IMR-90 (cell line): ENCODE measurements around the gene SCAMP2. TPM values are rescaled to one million over a fixed set of nuclear protein-coding genes. Genes with fewer than 3 reads are reported as not detected.

Experiments
- ATAC-seq: fragments of 200-7000 bp; cut with Tn5 transposase; 2 replicates; pipeline ENCODE4 v1.9.1; 2020; ENCODE audit warnings: low read depth, mild to moderate bottlenecking, moderate library complexity
- BruUV-seq: library from RNA; stranded (reverse); fragments of 400-500 nt; replicated peaks from 2 replicates; lab custom pipeline; 2021; lab: Mats Ljungman, UMichigan
- CTCF ChIA-PET: fragments of 300-600 bp; formaldehyde crosslinking; extraction: SDS; loops from one replicate; lab custom pipeline; 2021; ENCODE audit warnings: antibody characterized with exemption; lab: Yijun Ruan, JAX
- POLR2A ChIA-PET: fragments of 300-600 bp; sonication (Branson Sonifier 250); formaldehyde crosslinking; loops from one replicate; lab custom pipeline; 2022; ENCODE audit warnings: antibody characterized with exemption; ENCODE audit not compliant: unreplicated experiment; lab: Charles Lee
- DNase-seq: peaks from one replicate; pipeline ENCODE4 v3.0.0; 2013
- H2AFZ ChIP-seq: replicated peaks from 2 replicates; pipeline ENCODE3; 2013; ENCODE audit warnings: low read length, mild to moderate bottlenecking; ENCODE audit not compliant: poor library complexity
- H2AK5ac ChIP-seq: 2 replicates; pipeline ENCODE4 v1.6.1; 2013; ENCODE audit warnings: low read depth, low read length, inconsistent platforms
- H2AK9ac ChIP-seq: replicated peaks from 2 replicates; pipeline ENCODE3; 2013; ENCODE audit warnings: mild to moderate bottlenecking, low read depth, low read length, moderate library complexity; ENCODE audit not compliant: poor library complexity
- H2BK120ac ChIP-seq: 2 replicates; pipeline ENCODE4 v1.6.1; 2013; ENCODE audit warnings: low read depth, low read length, inconsistent platforms
- H2BK15ac ChIP-seq: 3 replicates; pipeline ENCODE4 v1.6.1; 2013; ENCODE audit warnings: low read depth, low read length, inconsistent platforms
- H2BK20ac ChIP-seq: 2 replicates; pipeline ENCODE4 v1.6.1; 2013; ENCODE audit warnings: low read depth, mild to moderate bottlenecking, inconsistent platforms, low read length, moderate library complexity
- H2BK5ac ChIP-seq: 2 replicates; pipeline ENCODE4 v1.6.1; 2013; ENCODE audit warnings: mild to moderate bottlenecking, low read depth, low read length, inconsistent platforms; ENCODE audit not compliant: poor library complexity, severe bottlenecking
- H3K14ac ChIP-seq: replicated peaks from 2 replicates; pipeline ENCODE4 v1.6.1; 2013; ENCODE audit warnings: low read depth, low read length, inconsistent platforms
- H3K18ac ChIP-seq: 2 replicates; pipeline ENCODE4 v1.6.1; 2013; ENCODE audit warnings: low read depth, low read length, control low read depth
- H3K23ac ChIP-seq: 2 replicates; pipeline ENCODE4 v1.6.1; 2013; ENCODE audit warnings: low read depth, low read length, inconsistent platforms
- H3K27ac ChIP-seq: 2 replicates; pipeline ENCODE4 v1.5.1; 2013; ENCODE audit warnings: mild to moderate bottlenecking, control low read depth, low read length; ENCODE audit not compliant: insufficient read depth
- H3K27me3 ChIP-seq: 2 replicates; pipeline ENCODE4 v1.6.1; 2013; ENCODE audit warnings: low read length; ENCODE audit not compliant: control insufficient read depth, insufficient read depth
- H3K36me3 ChIP-seq: 2 replicates; pipeline ENCODE4 v1.6.1; 2013; ENCODE audit warnings: low read length, mixed read lengths; ENCODE audit not compliant: control insufficient read depth, insufficient read depth
- H3K4ac ChIP-seq: 2 replicates; pipeline ENCODE4 v1.6.1; 2013; ENCODE audit warnings: low read depth, low read length, inconsistent platforms
- H3K4me1 ChIP-seq: 2 replicates; pipeline ENCODE4 v1.6.1; 2013; ENCODE audit warnings: low read length, mixed read lengths; ENCODE audit not compliant: control insufficient read depth, insufficient read depth
- H3K4me2 ChIP-seq: 2 replicates; pipeline ENCODE4 v1.6.1; 2013; ENCODE audit warnings: low read depth, mild to moderate bottlenecking, control low read depth, low read length, moderate library complexity
- H3K4me3 ChIP-seq: 2 replicates; pipeline ENCODE4 v1.5.1; 2013; ENCODE audit warnings: low read depth, mild to moderate bottlenecking, control low read depth, low read length, moderate library complexity; ENCODE audit not compliant: insufficient read depth
- H3K56ac ChIP-seq: 2 replicates; pipeline ENCODE4 v1.6.1; 2013; ENCODE audit warnings: low read length, inconsistent platforms; ENCODE audit not compliant: insufficient read depth; ENCODE audit errors: extremely low read depth
- H3K79me1 ChIP-seq, 2 experiments: 2 replicates each; pipeline ENCODE4 v1.6.1; 2013; ENCODE audit warnings: low read length in 2 of 2, inconsistent platforms in 1 of 2, low read depth in 1 of 2
- H3K9ac ChIP-seq: 2 replicates; pipeline ENCODE4 v1.6.1; 2013; ENCODE audit warnings: low read depth, low read length, control low read depth
- H3K9me1 ChIP-seq: 2 replicates; pipeline ENCODE4 v1.6.1; 2013; ENCODE audit warnings: low read length, inconsistent platforms; ENCODE audit not compliant: insufficient read depth
- H3K9me3 ChIP-seq: 2 replicates; pipeline ENCODE4 v1.6.1; 2013; ENCODE audit warnings: low read length; ENCODE audit not compliant: control insufficient read depth, insufficient read depth
- H4K20me1 ChIP-seq: 2 replicates; pipeline ENCODE4 v1.6.1; 2013; ENCODE audit warnings: low read length, inconsistent platforms; ENCODE audit not compliant: insufficient read depth
- H4K5ac ChIP-seq: 2 replicates; pipeline ENCODE4 v1.6.1; 2013; ENCODE audit warnings: mild to moderate bottlenecking, low read depth, low read length, control low read depth
- H4K8ac ChIP-seq, 2 experiments: 2 replicates each; pipeline ENCODE4 v1.6.1; 2013; ENCODE audit warnings: low read depth in 2 of 2, low read length in 2 of 2, control low read depth in 1 of 2, inconsistent platforms in 1 of 2
- H4K91ac ChIP-seq: 2 replicates; pipeline ENCODE4 v1.6.1; 2013; ENCODE audit warnings: low read depth, low read length, inconsistent platforms; ENCODE audit not compliant: insufficient read depth
- BHLHE40 ChIP-seq: fragments of 150-350 bp; IDR thresholded peaks from 2 replicates; pipeline ENCODE4 v1.6.1; 2016; ENCODE audit warnings: mild to moderate bottlenecking, low read depth, low read length
- CEBPB ChIP-seq: IDR thresholded peaks from 2 replicates; pipeline ENCODE4 v1.6.1; 2012; ENCODE audit warnings: low read depth, low read length, improper control_type of control experiment
- CHD1 ChIP-seq: IDR thresholded peaks from 2 replicates; pipeline ENCODE4 v1.6.1; 2012; ENCODE audit warnings: low read depth, low read length, improper control_type of control experiment
- ELK1 ChIP-seq: fragments of 150-350 bp; IDR thresholded peaks from 2 replicates; pipeline ENCODE4 v1.6.1; 2016; ENCODE audit warnings: low read depth, mild to moderate bottlenecking, low read length, moderate library complexity, borderline replicate concordance
- FOS ChIP-seq: fragments of 150-350 bp; IDR thresholded peaks from 2 replicates; pipeline ENCODE4 v1.6.1; 2016; ENCODE audit warnings: low read depth, low read length
- MAFK ChIP-seq: IDR thresholded peaks from 2 replicates; pipeline ENCODE4 v1.6.1; 2012; ENCODE audit warnings: low read depth, low read length, improper control_type of control experiment
- MAZ ChIP-seq: IDR thresholded peaks from 2 replicates; pipeline ENCODE4 v1.6.1; 2012; ENCODE audit warnings: low read depth, mild to moderate bottlenecking, low read length, improper control_type of control experiment, moderate library complexity, borderline replicate concordance
- MXI1 ChIP-seq: IDR thresholded peaks from 2 replicates; pipeline ENCODE4 v1.6.1; 2012; ENCODE audit warnings: low read depth, mild to moderate bottlenecking, low read length, moderate library complexity, borderline replicate concordance
- NFE2L2 ChIP-seq: fragments of 150-350 bp; IDR thresholded peaks from 2 replicates; pipeline ENCODE4 v1.6.1; 2016; ENCODE audit warnings: low read depth, mild to moderate bottlenecking, low read length
- POLR2A ChIP-seq: IDR thresholded peaks from 2 replicates; pipeline ENCODE4 v1.6.1; 2012; ENCODE audit warnings: mild to moderate bottlenecking, low read depth, low read length
- RAD21 ChIP-seq: IDR thresholded peaks from 2 replicates; pipeline ENCODE4 v1.6.1; 2012; ENCODE audit warnings: low read length, improper control_type of control experiment
- RCOR1 ChIP-seq: IDR thresholded peaks from 2 replicates; pipeline ENCODE4 v1.6.1; 2012; ENCODE audit warnings: mild to moderate bottlenecking, low read length, improper control_type of control experiment; ENCODE audit not compliant: insufficient replicate concordance
- RFX5 ChIP-seq: IDR thresholded peaks from 2 replicates; pipeline ENCODE4 v1.8.0; 2012; ENCODE audit warnings: low read depth, mild to moderate bottlenecking, low read length, moderate library complexity
- SMC3 ChIP-seq: fragments of 150-350 bp; IDR thresholded peaks from 2 replicates; pipeline ENCODE4 v1.6.1; 2016; ENCODE audit warnings: low read depth, mild to moderate bottlenecking, antibody characterized with exemption, low read length, moderate library complexity
- USF2 ChIP-seq: fragments of 150-350 bp; IDR thresholded peaks from 2 replicates; pipeline ENCODE4 v1.6.1; 2017; ENCODE audit warnings: mild to moderate bottlenecking, antibody characterized with exemption, low read length, low read depth
- WGBS, 2 experiments: methylation state at CpG; one replicate each; pipeline versions ENCODE4 v1.1.5 to v1.1.7; 2013; ENCODE audit warnings: missing lambda C conversion rate in 2 of 2; ENCODE audit not compliant: insufficient read length in 1 of 2; ENCODE audit errors: extremely low coverage in 2 of 2; 5-methylcytosine and 5-hydroxymethylcytosine counted together
- dilution Hi-C: fragments of 300-500 bp; cut with HindIII; formaldehyde crosslinking; loops from one replicate; pipeline ENCODE4 v1.14.3; 2018; ENCODE audit warnings: low sequenced_read_pairs; ENCODE audit not compliant: unreplicated experiment
- in situ Hi-C: fragments of 300-500 bp; cut with MboI; formaldehyde crosslinking; loops from 3 replicates; pipeline ENCODE4 v1.14.3; 2019; ENCODE audit warnings: low sequenced_read_pairs, inconsistent platforms, mixed read lengths
- intact Hi-C: fragments of 100-400 bp; cut with micrococcal nuclease; formaldehyde crosslinking; loops from 2 replicates; pipeline ENCODE4 v1.10.0; 2022
- polyA plus RNA-seq, 3 experiments: library from polyadenylated mRNA; depleted of rRNA; stranded (reverse); fragments of >200 nt; gene quantifications; 2 replicates each; pipeline ENCODE4 v1.2.3, GENCODE V29; 2012; ENCODE audit warnings: low replicate concordance in 1 of 3
- total RNA-seq: library from RNA; depleted of rRNA; stranded (reverse); fragments of >200 nt; gene quantifications from 2 replicates; pipeline ENCODE4 v1.2.3, GENCODE V29; 2012
- TF ChIP-seq, protein P1 (sequence below): conservative IDR thresholded peaks from 2 replicates; pipeline ENCODE4 v1.5.1; 2012; ENCODE audit warnings: mild to moderate bottlenecking, low read depth, low read length, improper control_type of control experiment

SCAMP2 gene
- total and polyA plus RNA-seq, 2 of the 4 experiments (the other 2 are of a cell fraction), result 25.8 to 111 TPM

GRCh38 chr15:74845581-74845980 is 27.6 kb downstream of the SCAMP2 start:
- no peaks in the 10 kb centered on the region for H3K9me3 ChIP-seq
- peaks cover 0 to 17% of the 10 kb centered on the region in 2 experiments; a peak in 1 of 4 replicates for H3K79me1 ChIP-seq
- no peak overlapping the region for H2BK5ac ChIP-seq
- H3K56ac ChIP-seq, result no peak overlapping the region
- H2BK120ac ChIP-seq, result no peak overlapping the region
- H2AK5ac ChIP-seq, result no peak overlapping the region
- H3K14ac ChIP-seq, result no peak overlapping the region
- CTCF ChIA-PET, result interaction anchor here (0.5 kb wide), 1 partner anchor 221 kb away, joined by 6 read pairs; no protein-coding TSS in a partner anchor
- intact Hi-C loops, result no loop called here
- ATAC-seq (no peak), DNase-seq (no peak)
- H3K4ac ChIP-seq, result no peak overlapping the region
- TF ChIP-seq MXI1 (no peak), MAFK (no peak), BHLHE40 (no peak), RAD21 (no peak), USF2 (no peak), NFE2L2 (no peak), RCOR1 (no peak), RFX5 (no peak), FOS (no peak), POLR2A (no peak), CHD1 (no peak), CEBPB (no peak), SMC3 (no peak), MAZ (no peak), ELK1 (no peak)
- TF ChIP-seq, protein P1, sequence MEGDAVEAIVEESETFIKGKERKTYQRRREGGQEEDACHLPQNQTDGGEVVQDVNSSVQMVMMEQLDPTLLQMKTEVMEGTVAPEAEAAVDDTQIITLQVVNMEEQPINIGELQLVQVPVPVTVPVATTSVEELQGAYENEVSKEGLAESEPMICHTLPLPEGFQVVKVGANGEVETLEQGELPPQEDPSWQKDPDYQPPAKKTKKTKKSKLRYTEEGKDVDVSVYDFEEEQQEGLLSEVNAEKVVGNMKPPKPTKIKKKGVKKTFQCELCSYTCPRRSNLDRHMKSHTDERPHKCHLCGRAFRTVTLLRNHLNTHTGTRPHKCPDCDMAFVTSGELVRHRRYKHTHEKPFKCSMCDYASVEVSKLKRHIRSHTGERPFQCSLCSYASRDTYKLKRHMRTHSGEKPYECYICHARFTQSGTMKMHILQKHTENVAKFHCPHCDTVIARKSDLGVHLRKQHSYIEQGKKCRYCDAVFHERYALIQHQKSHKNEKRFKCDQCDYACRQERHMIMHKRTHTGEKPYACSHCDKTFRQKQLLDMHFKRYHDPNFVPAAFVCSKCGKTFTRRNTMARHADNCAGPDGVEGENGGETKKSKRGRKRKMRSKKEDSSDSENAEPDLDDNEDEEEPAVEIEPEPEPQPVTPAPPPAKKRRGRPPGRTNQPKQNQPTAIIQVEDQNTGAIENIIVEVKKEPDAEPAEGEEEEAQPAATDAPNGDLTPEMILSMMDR, result no peak
- dilution Hi-C loops, result no loop called here
- no peak overlapping the region for H4K91ac ChIP-seq
- no peak overlapping the region for H3K4me2 ChIP-seq
- in situ Hi-C loops, result no loop called here
- no peaks in the 10 kb centered on the region for H4K20me1 ChIP-seq
- no peak overlapping the region for H3K18ac ChIP-seq
- no peak overlapping the region for H3K27ac ChIP-seq
- no peaks in the 10 kb centered on the region for H3K27me3 ChIP-seq
- WGBS, 2 experiments, result 100% methylated on average over 2 of the region's 4 CpGs; no CpG with 5 or more reads in 1 of the 2 experiments
- no peak overlapping the region for H3K4me3 ChIP-seq
- peaks cover 4% of the 10 kb centered on the region; the same call in 1 of the 2 replicates for H3K4me1 ChIP-seq
- POLR2A ChIA-PET, result no interaction called here
- 0 out of 2 replicates have a peak, but pooled peaks cover 3% of the 10 kb centered on the region for H3K9me1 ChIP-seq
- H2AFZ ChIP-seq, result no peak overlapping the region
- no peak overlapping the region for H2BK20ac ChIP-seq
- no TSS peak for BruUV-seq
- H3K36me3 ChIP-seq, result peaks cover 31% of the 10 kb centered on the region
- no peak overlapping the region for H4K8ac ChIP-seq
- no peak overlapping the region for H3K9ac ChIP-seq
- no peak overlapping the region for H3K23ac ChIP-seq
- no peak overlapping the region for H4K5ac ChIP-seq
- no peak overlapping the region for H2AK9ac ChIP-seq
- no peak overlapping the region for H2BK15ac ChIP-seq
